Endothelial cell of umbilical vein (primary cell): ENCODE measurements around the gene CHP1. TPM values are rescaled to one million over a fixed set of nuclear protein-coding genes. Genes with fewer than 3 reads are reported as not detected.

Source experiments
- BruUV-seq: library from RNA; stranded (reverse); fragments of 400-500 nt; replicated peaks from 2 replicates; lab custom pipeline; 2021; lab: Mats Ljungman, UMichigan
- CTCF ChIA-PET: fragments of 300-600, 350-600 bp; sonication (Branson Sonifier 250); formaldehyde crosslinking; loops from one replicate; lab custom pipeline; 2021; ENCODE audit warnings: antibody characterized with exemption, inconsistent platforms; lab: Charles Lee
- POLR2A ChIA-PET: fragments of 300-600, 350-600 bp; sonication (Branson Sonifier 250); formaldehyde crosslinking; loops from one replicate; lab custom pipeline; 2021; ENCODE audit warnings: antibody characterized with exemption, inconsistent platforms; lab: Charles Lee
- DNase-seq: peaks from one replicate; pipeline ENCODE4 v3.0.0-alpha.2; 2011; ENCODE audit warnings: low read depth, low spot score
- FAIRE-seq: peaks from 2 replicates; lab custom pipeline; 2011; peaks lifted over from hg19 to GRCh38; lab: Jason Lieb, UNC
- H2AFZ ChIP-seq: 2 replicates; pipeline ENCODE4 v1.6.0; 2012; ENCODE audit warnings: low read depth, low read length, control low read depth, inconsistent platforms
- H3K27ac ChIP-seq: 2 replicates; pipeline ENCODE4 v1.5.1; 2011; ENCODE audit warnings: low read depth, mild to moderate bottlenecking, control low read depth, low read length, moderate library complexity; ENCODE audit not compliant: insufficient read depth
- H3K27me3 ChIP-seq, 2 experiments: 2 replicates each; pipeline versions ENCODE4 v1.6.0 to v1.6.1; 2011; ENCODE audit warnings: low read length in 2 of 2, mixed read lengths in 1 of 2; ENCODE audit not compliant: control insufficient read depth in 2 of 2, insufficient read depth in 2 of 2
- H3K36me3 ChIP-seq, 2 experiments: 2 replicates in 1 of 2; 3 replicates in 1 of 2; pipeline ENCODE4 v1.5.1; 2011; ENCODE audit warnings: low read length in 2 of 2, mild to moderate bottlenecking in 1 of 2, moderate library complexity in 1 of 2; ENCODE audit not compliant: control insufficient read depth in 2 of 2, insufficient read depth in 2 of 2; ENCODE audit errors: extremely low read depth in 1 of 2
- H3K4me1 ChIP-seq: 3 replicates; pipeline ENCODE4 v1.5.1; 2011; ENCODE audit warnings: mild to moderate bottlenecking, low read length; ENCODE audit not compliant: control insufficient read depth, insufficient read depth; ENCODE audit errors: extremely low read depth
- H3K4me2 ChIP-seq: 2 replicates; pipeline ENCODE4 v1.6.1; 2011; ENCODE audit warnings: low read length, control low read depth, mixed read lengths; ENCODE audit not compliant: insufficient read depth
- H3K4me3 ChIP-seq, 3 experiments: fragments of 200-600 bp in 1 of 3; sonication (generic), shearing (Covaris generic) in 1 of 3; replicated peaks in 1 of 3; 2 replicates each; pipeline ENCODE4 v1.5.1; 2011 to 2016; ENCODE audit warnings: control low read depth in 3 of 3, low read length in 3 of 3, mild to moderate bottlenecking in 2 of 3, inconsistent platforms in 1 of 3, low read depth in 1 of 3, moderate library complexity in 1 of 3; ENCODE audit not compliant: insufficient read depth in 1 of 3
- H3K79me2 ChIP-seq: 2 replicates; pipeline ENCODE4 v1.6.0; 2012; ENCODE audit warnings: low read length, inconsistent platforms; ENCODE audit not compliant: control insufficient read depth, insufficient read depth
- H3K9ac ChIP-seq: replicated peaks from 2 replicates; pipeline ENCODE3; 2011; ENCODE audit warnings: low read length, control low read depth; ENCODE audit not compliant: insufficient read depth; ENCODE audit errors: extremely low read depth
- H3K9me1 ChIP-seq: replicated peaks from 3 replicates; pipeline ENCODE4 v1.6.0; 2011; ENCODE audit warnings: mild to moderate bottlenecking, low read length; ENCODE audit not compliant: control insufficient read depth, insufficient read depth; ENCODE audit errors: extremely low read depth
- H3K9me3 ChIP-seq: replicated peaks from 2 replicates; pipeline ENCODE4 v1.5.1; 2012; ENCODE audit warnings: low read length, inconsistent platforms; ENCODE audit not compliant: control insufficient read depth, insufficient read depth
- H4K20me1 ChIP-seq: replicated peaks from 2 replicates; pipeline ENCODE3; 2011; ENCODE audit warnings: mild to moderate bottlenecking, low read length; ENCODE audit not compliant: control insufficient read depth, insufficient read depth; ENCODE audit errors: extremely low read depth
- CTCF ChIP-seq, 2 donors: IDR thresholded peaks; 1 replicate in 1 of 2; 2 replicates in 1 of 2; pipeline ENCODE4 v1.5.1; 2011; ENCODE audit warnings: low read length in 2 of 2, mild to moderate bottlenecking in 2 of 2, moderate library complexity in 2 of 2, control low read depth in 1 of 2, inconsistent platforms in 1 of 2, low read depth in 1 of 2; ENCODE audit not compliant: insufficient read depth in 1 of 2; ENCODE audit errors: extremely low read depth in 1 of 2
- EZH2 ChIP-seq: IDR thresholded peaks from 2 replicates; pipeline ENCODE4 v1.6.1; 2012; ENCODE audit warnings: borderline replicate concordance, low read depth, mild to moderate bottlenecking, moderate library complexity, low read length, inconsistent platforms; ENCODE audit not compliant: severe bottlenecking
- FOS ChIP-seq: IDR thresholded peaks from 2 replicates; pipeline ENCODE4 v1.6.1; 2011; ENCODE audit warnings: mild to moderate bottlenecking, low read length, moderate library complexity, borderline replicate concordance; ENCODE audit not compliant: insufficient read depth
- GATA2 ChIP-seq: IDR thresholded peaks from 2 replicates; pipeline ENCODE4 v1.7.0; 2011; ENCODE audit warnings: low read depth, mild to moderate bottlenecking, moderate library complexity, mixed read lengths, low read length; ENCODE audit not compliant: insufficient read length, insufficient read depth
- JUN ChIP-seq: IDR thresholded peaks from 2 replicates; pipeline ENCODE4 v1.6.1; 2011; ENCODE audit warnings: borderline replicate concordance, low read depth; ENCODE audit not compliant: insufficient read length, insufficient read depth
- MAX ChIP-seq: IDR thresholded peaks from 2 replicates; pipeline ENCODE4 v1.6.1; 2011; ENCODE audit not compliant: insufficient read depth, insufficient read length
- MYC ChIP-seq: IDR thresholded peaks from one replicate; pipeline ENCODE4 v1.6.1; 2011; ENCODE audit warnings: mild to moderate bottlenecking, low read depth, low read length
- POLR2A ChIP-seq: IDR thresholded peaks from 2 replicates; pipeline ENCODE4 v1.6.1; 2012; ENCODE audit warnings: low read depth, mild to moderate bottlenecking, control low read depth, low read length
- POLR2AphosphoS5 ChIP-seq: IDR thresholded peaks from 2 replicates; pipeline ENCODE4 v1.6.1; 2012; ENCODE audit warnings: low read depth, mild to moderate bottlenecking, control low read depth, low read length, moderate library complexity; ENCODE audit not compliant: insufficient read depth
- dilution Hi-C: fragments of 300-500 bp; cut with MboI; formaldehyde crosslinking; loops from one replicate; pipeline ENCODE4 v1.15.0; 2019; ENCODE audit warnings: low sequenced_read_pairs; ENCODE audit not compliant: extremely low pct_ligation_motif_present
- intact Hi-C: fragments of 100-400 bp; cut with micrococcal nuclease; formaldehyde crosslinking; loops from one replicate; pipeline ENCODE4 v1.10.0; 2022
- polyA plus RNA-seq, 4 experiments: library from polyadenylated mRNA; depleted of rRNA in 3 of 4; stranded (reverse) in 3 of 4; unstranded in 1 of 4; fragments of >200 nt; gene quantifications; 2 replicates each; pipeline versions ENCODE4 v1.2.1 to v1.2.3, GENCODE V29; 2011 to 2012; ENCODE audit warnings: missing spikeins in 1 of 4
- total RNA-seq: library from RNA; stranded (reverse); gene quantifications from 2 replicates; pipeline ENCODE4 v1.2.3, GENCODE V29; 2021

The CHP1 gene
- total and polyA plus RNA-seq, 2 donors (not counting 3 experiments of a cell fraction or from before 2014, with no cell fraction given): 49.1 to 96.2 TPM

- H3K4me2 ChIP-seq: no peak overlapping the region
- peaks cover 0 to 14% of the 10 kb centered on the region in 2 experiments for H3K36me3 ChIP-seq
- DNase-seq: no peak
- no peaks in the 10 kb centered on the region for H3K4me1 ChIP-seq
- no peak overlapping the region for H3K27ac ChIP-seq
- no peaks in the 10 kb centered on the region for H4K20me1 ChIP-seq
- no peaks in the 10 kb centered on the region for H3K9me3 ChIP-seq
- intact Hi-C loops (no loop called here), dilution Hi-C loops (no loop called here)
- no peak overlapping the region for H3K4me3 ChIP-seq
- H3K9ac ChIP-seq: no peak overlapping the region
- no peak for FAIRE-seq
- H3K27me3 ChIP-seq: no peaks in the 10 kb centered on the region
- no peaks in the 10 kb centered on the region for H3K79me2 ChIP-seq
- ChIA-PET CTCF (no interaction called here), POLR2A (no interaction called here)
- H3K9me1 ChIP-seq: no peaks in the 10 kb centered on the region
- TF ChIP-seq JUN (no peak), EZH2 (no peak), FOS (no peak), POLR2AphosphoS5 (no peak), MYC (no peak), GATA2 (no peak), CTCF (IDR thresholded peaks at IDR 0.05; ENCODE audit: extremely low read depth in 1 of 2, insufficient read depth in 1 of 2, low read depth in 1 of 2, low read length in 2 of 2) (no peak), MAX (no peak), POLR2A (no peak)
- BruUV-seq: no TSS peak
- H2AFZ ChIP-seq: no peak overlapping the region
Observed at GRCh38 chr15:41276831-41277230, 45.8 kb downstream of the CHP1 start.
